ENCODE results near the gene FAM186B.

Gene FAM186B

DNA sequence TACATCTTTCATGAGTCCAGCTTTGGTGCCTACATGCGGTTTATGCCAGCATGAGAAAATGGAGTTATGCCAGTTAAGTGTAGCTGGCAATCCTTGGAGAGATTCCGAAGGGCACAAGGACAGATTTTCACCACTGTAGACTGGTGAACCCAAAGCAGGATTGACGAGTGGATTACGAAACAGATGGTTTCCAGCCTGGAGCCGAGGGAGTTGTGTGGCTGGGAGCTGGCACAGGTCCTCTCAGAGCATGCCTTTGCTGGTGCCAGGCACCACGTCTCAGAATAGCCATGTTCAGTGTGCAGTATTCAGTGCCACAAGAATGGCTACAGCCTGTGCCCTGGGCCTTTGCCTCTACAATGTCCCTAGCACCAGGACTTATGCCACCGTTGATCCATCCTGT lies 53.4 kb downstream of the FAM186B start:
- no peak for DNase-seq (ENCODE audit: low read depth)
- TF ChIP-seq, protein P1, sequence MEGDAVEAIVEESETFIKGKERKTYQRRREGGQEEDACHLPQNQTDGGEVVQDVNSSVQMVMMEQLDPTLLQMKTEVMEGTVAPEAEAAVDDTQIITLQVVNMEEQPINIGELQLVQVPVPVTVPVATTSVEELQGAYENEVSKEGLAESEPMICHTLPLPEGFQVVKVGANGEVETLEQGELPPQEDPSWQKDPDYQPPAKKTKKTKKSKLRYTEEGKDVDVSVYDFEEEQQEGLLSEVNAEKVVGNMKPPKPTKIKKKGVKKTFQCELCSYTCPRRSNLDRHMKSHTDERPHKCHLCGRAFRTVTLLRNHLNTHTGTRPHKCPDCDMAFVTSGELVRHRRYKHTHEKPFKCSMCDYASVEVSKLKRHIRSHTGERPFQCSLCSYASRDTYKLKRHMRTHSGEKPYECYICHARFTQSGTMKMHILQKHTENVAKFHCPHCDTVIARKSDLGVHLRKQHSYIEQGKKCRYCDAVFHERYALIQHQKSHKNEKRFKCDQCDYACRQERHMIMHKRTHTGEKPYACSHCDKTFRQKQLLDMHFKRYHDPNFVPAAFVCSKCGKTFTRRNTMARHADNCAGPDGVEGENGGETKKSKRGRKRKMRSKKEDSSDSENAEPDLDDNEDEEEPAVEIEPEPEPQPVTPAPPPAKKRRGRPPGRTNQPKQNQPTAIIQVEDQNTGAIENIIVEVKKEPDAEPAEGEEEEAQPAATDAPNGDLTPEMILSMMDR (IDR thresholded peaks at IDR 0.05; ENCODE audit: low read depth, low read length, missing control alignments): no peak
- no peak overlapping the region for H3K4me3 ChIP-seq (ENCODE audit: low read depth, low read length)

DNA sequence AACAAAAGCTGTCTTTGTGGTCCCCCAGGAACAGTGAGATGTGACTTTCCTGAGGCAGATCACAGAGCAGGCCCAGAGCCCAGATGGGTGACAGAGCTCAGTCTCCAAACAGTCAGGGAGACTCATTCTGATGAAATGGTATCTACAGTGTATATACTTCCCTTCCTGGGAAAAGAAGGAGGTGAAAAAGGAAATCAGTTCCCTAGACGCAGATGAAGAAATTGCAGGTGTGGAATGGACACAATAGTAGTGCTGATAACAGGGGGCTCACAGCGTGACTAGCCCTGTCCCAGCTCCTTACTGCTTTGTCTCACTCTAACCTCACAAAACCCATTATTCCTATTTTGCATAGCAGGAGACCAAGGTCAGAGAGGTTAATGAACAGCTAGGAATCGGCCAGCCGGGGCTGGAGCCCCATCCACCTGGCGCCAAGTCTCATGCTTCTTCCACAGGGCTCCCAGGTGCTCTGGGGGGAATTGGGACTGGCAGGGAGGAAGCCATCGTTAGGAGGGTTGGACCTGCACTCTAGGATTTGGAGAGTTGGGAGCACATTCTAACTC lies 54.7 kb downstream of the FAM186B start:
- H3K4me3 ChIP-seq (ENCODE audit: low read depth, low read length): no peak overlapping the region
- TF ChIP-seq, protein P1 (IDR thresholded peaks at IDR 0.05; ENCODE audit: low read depth, low read length, missing control alignments): no peak

DNA sequence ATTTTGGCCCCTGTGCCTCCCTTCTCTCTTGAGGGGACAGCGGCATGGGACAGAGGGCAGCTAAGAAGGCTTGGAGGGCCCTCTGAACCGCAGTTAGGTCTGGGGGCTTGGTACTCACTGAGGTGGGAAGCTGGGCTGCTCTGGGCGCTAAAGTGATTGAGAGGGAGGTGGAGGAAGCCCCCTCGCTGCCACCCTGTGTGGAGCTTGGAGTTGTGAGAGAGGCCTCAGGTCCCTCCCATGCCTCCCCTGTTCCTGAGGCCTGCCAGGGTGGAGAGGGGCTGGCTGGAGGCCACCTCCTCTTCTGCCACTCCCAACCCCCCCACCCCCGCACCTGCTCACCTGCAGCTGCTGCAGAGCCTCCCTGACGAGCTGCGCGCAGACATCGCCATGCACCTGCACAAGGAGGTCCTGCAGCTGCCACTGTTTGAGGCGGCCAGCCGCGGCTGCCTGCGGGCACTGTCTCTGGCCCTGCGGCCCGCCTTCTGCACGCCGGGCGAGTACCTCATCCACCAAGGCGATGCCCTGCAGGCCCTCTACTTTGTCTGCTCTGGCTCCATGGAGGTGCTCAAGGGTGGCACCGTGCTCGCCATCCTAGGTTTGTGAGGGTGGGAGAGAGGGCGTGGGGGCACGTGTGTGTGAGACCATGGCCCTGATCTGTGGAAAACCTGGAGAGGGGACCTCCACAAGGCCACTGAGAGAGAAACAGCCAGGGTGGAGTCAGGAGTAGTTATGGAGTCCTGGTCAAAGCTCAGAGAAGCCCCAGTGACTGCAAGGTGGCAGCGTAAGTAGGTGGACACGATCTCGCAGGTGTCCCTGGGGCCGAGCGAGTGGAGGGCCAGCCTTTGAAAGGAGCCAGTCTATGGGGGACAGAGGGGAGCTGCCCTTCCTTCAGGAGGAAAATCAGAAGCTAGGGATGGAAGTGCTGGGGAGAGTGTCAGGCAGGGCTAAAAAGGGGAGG lies 55.4 kb downstream of the FAM186B start:
- H3K4me3 ChIP-seq (ENCODE audit: low read depth, low read length): no peak overlapping the region; the same call in 1 of the 2 replicates
- TF ChIP-seq, protein P1 (IDR thresholded peaks at IDR 0.05; ENCODE audit: low read depth, low read length, missing control alignments): no peak
- DNase-seq (ENCODE audit: low read depth): no peak

More for the DNA sequence above, 54.7 kb downstream of the FAM186B start:
- no peak for DNase-seq (ENCODE audit: low read depth)

DNA sequence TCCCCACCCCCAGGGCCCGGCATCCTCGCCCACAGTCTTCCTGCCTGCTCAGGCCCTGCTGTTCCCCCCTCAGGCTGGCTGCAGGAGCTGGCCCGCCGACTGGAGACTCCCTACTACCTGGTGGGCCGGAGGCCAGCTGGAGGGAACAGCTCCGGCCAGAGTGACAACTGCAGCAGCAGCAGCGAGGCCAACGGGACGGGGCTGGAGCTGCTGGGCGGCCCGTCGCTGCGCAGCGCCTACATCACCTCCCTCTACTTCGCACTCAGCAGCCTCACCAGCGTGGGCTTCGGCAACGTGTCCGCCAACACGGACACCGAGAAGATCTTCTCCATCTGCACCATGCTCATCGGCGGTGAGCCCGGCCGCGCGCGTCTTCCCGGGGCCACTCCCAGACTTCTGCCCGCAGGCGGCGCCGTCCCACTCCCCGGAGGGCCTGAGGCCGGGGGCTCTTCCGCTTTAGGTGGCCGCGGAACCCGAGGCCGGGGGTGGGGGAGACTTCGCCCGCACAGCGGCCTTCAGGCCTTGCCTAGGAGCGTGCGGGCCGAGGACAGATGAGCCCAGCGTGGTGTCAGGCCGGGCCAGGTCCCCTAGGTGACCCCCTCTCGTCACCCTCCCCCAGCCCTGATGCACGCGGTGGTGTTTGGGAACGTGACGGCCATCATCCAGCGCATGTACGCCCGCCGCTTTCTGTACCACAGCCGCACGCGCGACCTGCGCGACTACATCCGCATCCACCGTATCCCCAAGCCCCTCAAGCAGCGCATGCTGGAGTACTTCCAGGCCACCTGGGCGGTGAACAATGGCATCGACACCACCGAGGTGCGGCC lies 56.4 kb downstream of the FAM186B start:
- TF ChIP-seq, protein P1 (IDR thresholded peaks at IDR 0.05; ENCODE audit: low read depth, low read length, missing control alignments): peak; percentile 32
- peak overlapping the region; percentile 38 for H3K4me3 ChIP-seq (ENCODE audit: low read depth, low read length)
- DNase-seq (ENCODE audit: low read depth): no peak

DNA sequence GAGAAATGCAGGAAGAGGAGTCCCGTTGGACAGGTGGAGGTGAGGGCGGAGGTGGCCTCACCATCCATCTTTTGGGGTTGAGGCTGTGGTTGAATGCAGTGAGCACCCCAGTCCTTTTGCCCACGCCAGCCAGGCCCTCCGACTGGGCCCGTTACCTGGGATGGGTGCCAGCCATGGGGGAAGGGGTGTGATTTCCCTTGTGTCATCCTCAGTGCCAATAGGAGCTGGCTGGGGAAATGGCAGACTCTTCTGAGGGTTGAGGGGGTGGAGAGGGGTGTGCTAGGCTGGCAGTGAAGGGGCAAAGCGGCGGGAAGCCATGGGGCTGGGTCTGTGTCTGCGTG lies 57.0 kb downstream of the FAM186B start:
- TF ChIP-seq, protein P1 (IDR thresholded peaks at IDR 0.05; ENCODE audit: low read depth, low read length, missing control alignments): no peak
- DNase-seq (ENCODE audit: low read depth): no peak
- H3K4me3 ChIP-seq (ENCODE audit: low read depth, low read length): peak overlapping the region; percentile 38; the same call in 1 of the 2 replicates

DNA sequence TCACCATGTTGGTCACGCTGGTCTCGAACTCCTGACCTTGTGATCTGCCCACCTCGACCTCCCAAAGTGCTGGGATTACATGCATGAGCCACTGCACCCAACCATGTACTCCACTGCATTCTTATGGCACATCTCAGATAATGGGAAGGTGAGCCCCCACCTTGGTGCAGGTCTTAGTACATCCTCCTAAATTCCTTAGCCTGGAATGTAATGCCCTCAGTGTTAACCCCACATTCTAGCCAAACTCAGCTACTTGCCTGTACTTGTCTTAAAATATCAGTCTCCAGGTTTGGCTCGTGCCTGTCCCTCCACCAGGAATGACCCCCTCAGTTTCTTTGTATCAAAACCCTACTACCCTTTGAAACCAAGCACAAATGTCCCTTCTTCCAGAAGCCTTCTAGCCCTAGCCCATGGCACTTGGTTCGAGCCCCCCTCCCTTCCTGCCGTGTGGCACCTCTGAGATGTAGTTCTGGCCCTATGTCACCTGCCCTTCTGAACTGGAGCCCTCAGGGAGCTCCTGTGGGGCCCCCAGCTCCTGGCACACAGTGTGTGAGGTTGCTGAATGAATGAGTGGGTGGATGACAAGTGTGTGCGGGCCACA lies 58.2 kb downstream of the FAM186B start:
- no peak overlapping the region for H3K4me3 ChIP-seq (ENCODE audit: low read depth, low read length)
- TF ChIP-seq, protein P1 (IDR thresholded peaks at IDR 0.05; ENCODE audit: low read depth, low read length, missing control alignments): no peak
- no peak for DNase-seq (ENCODE audit: low read depth)
